Measurements from ENCODE around the gene SEH1L.
A peak's percentile ranks its signal among the peaks of the same experiment; 100 is the strongest.
"Not testable (repeated sequence)": the region's sequence is repeated elsewhere in the genome, so short reads cannot be mapped to it uniquely, and the experiment has no call there.

Gene SEH1L

GRCh38 chr18:12947285-12948049 is at the start of gene SEH1L:
Gene SEH1L, plus strand, starts transcription at chr18:12948011. Its CDS starts 111 bp downstream, at chr18:12948122.
- H3K4me3 ChIP-seq (ENCODE audit: low read depth, low read length) = peak within 1 kb of the TSS; percentile 82
- H3K36me3 ChIP-seq (replicated peaks) = no peaks in the 10 kb centered on the region
- no peaks in the 10 kb centered on the region for H3K27me3 ChIP-seq (replicated peaks)
- DNase-seq = peak; percentile 97
- TF ChIP-seq CTCF (IDR thresholded peaks at IDR 0.05; ENCODE audit: low read depth, low read length, missing control alignments) = no peak
- H3K27ac ChIP-seq = peak within 1 kb of the TSS; percentile 97
- in situ Hi-C loops (cut with HindIII; ENCODE audit: low pct_ligation_motif_present, low sequenced_read_pairs) = no loop called here

- H3K36me3 ChIP-seq (replicated peaks); in situ Hi-C loops (cut with HindIII; ENCODE audit: low pct_ligation_motif_present, low sequenced_read_pairs); DNase-seq; H3K27me3 ChIP-seq (replicated peaks); H3K4me3 ChIP-seq (ENCODE audit: low read depth, low read length); H3K27ac ChIP-seq: not testable (repeated sequence)
These were observed 46.6 kb upstream of the SEH1L start for GRCh38 chr18:12901208-12901607.

DNA sequence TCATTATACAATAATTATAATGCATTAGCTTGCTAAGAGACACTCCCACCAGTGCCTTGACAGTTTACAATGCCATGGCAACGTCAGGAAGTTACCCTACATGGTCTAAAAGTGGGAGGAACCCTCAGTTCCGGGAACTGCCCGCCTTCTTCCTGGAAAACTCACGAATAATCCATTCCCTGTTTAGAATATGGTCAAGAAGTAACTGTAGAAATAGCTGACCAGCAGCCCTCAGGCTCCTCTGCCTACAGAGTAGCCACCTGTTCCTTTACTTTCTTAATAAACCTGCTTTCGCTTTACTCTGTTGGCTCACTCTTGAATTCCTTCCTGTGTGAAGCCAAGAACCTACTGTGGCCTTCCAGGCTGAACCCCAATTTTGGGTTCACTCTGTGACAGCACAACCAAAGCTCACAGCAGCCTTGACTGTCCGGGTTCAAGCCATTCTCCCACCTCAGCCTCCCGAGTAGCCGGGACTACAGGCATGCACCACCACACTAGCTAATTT is 43.7 kb upstream of the SEH1L start:
- Histone ChIP-seq H3K36me3 (replicated peaks) (no peaks in the 10 kb centered on the region), H3K27ac (no peak overlapping the region), H3K4me3 (ENCODE audit: low read depth, low read length) (no peak overlapping the region), H3K27me3 (replicated peaks) (no peaks in the 10 kb centered on the region)
- no peak for DNase-seq
- in situ Hi-C loops (cut with HindIII; ENCODE audit: low pct_ligation_motif_present, low sequenced_read_pairs) = no loop called here
- no peak for TF ChIP-seq CTCF (IDR thresholded peaks at IDR 0.05; ENCODE audit: low read depth, low read length, missing control alignments)

- in situ Hi-C loops (cut with HindIII; ENCODE audit: low pct_ligation_motif_present, low sequenced_read_pairs) = no loop called here
- no peak overlapping the region for H3K4me3 ChIP-seq (ENCODE audit: low read depth, low read length)
- no peak for TF ChIP-seq CTCF (IDR thresholded peaks at IDR 0.05; ENCODE audit: low read depth, low read length, missing control alignments)
- no peaks in the 10 kb centered on the region for H3K27me3 ChIP-seq (replicated peaks)
- no peak overlapping the region for H3K27ac ChIP-seq
- H3K36me3 ChIP-seq (replicated peaks) = no peaks in the 10 kb centered on the region
- no peak for DNase-seq
These were observed 41.7 kb upstream of the SEH1L start for GRCh38 chr18:12906119-12906518.

- in situ Hi-C loops (cut with HindIII; ENCODE audit: low pct_ligation_motif_present, low sequenced_read_pairs) = no loop called here
- H3K4me3 ChIP-seq (ENCODE audit: low read depth, low read length) = no peak overlapping the region
- no peak for TF ChIP-seq CTCF (IDR thresholded peaks at IDR 0.05; ENCODE audit: low read depth, low read length, missing control alignments)
- DNase-seq = no peak
- no peaks in the 10 kb centered on the region for H3K36me3 ChIP-seq (replicated peaks)
- no peaks in the 10 kb centered on the region for H3K27me3 ChIP-seq (replicated peaks)
- H3K27ac ChIP-seq = no peak overlapping the region
These were observed 41.0 kb upstream of the SEH1L start for GRCh38 chr18:12906773-12907172.

- peak; percentile 36 for DNase-seq
- no peaks in the 10 kb centered on the region for H3K36me3 ChIP-seq (replicated peaks)
- no peaks in the 10 kb centered on the region for H3K27me3 ChIP-seq (replicated peaks)
- in situ Hi-C loops (cut with HindIII; ENCODE audit: low pct_ligation_motif_present, low sequenced_read_pairs) = no loop called here
- peak overlapping the region; percentile 19 for H3K27ac ChIP-seq
- no peak for TF ChIP-seq CTCF (IDR thresholded peaks at IDR 0.05; ENCODE audit: low read depth, low read length, missing control alignments)
- peak overlapping the region; percentile 26 for H3K4me3 ChIP-seq (ENCODE audit: low read depth, low read length)
These were observed 40.4 kb upstream of the SEH1L start for GRCh38 chr18:12907258-12907925.
